ENCODE data around the gene CRISPLD2.

DNA sequence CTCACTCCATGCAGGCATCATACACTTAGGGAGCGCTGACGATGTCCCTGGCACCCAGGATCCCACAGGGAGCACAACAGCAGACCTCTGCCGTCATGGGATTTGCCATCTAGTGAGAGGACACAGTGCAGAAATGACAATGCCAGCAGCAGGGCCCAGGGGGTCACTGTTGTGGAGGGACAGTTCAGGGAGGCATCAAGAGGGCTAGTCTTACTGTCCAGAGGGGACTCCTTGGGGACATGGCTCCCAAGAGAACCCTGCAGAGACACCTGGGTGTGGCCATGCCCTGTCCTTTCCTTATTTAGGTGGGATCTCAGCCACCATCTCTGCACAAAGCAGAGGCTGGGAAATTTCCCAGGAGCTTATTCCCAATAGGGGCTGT lies 73.7 kb downstream of the CRISPLD2 start:
- TF ChIP-seq CTCF (IDR thresholded peaks at IDR 0.05): no peak
- TF ChIP-seq POLR2AphosphoS5 (IDR thresholded peaks at IDR 0.05): no peak
- TF ChIP-seq POLR2A (IDR thresholded peaks at IDR 0.05): no peak
